C4-2B (cell line): ENCODE measurements around the gene SPTLC3.

Source experiments
- CTCF ChIP-seq: fragments of 450-650 bp; conservative IDR thresholded peaks from 2 replicates; pipeline ENCODE4 v1.5.1; 2017; ENCODE audit warnings: mild to moderate bottlenecking
- ZFX ChIP-seq: fragments of 450-650 bp; IDR thresholded peaks from 2 replicates; pipeline ENCODE4 v1.6.1; 2017

GRCh38 chr20:13094976-13095375, 86.2 kb downstream of the SPTLC3 start:
- no peak for TF ChIP-seq CTCF
- no peak for TF ChIP-seq ZFX
